Mesenchymal stem cell (in vitro differentiated cells and primary cell): ENCODE data around the gene ACOX1.

ENCODE experiments used
- DNase-seq: peaks from one replicate; pipeline ENCODE4 v3.0.0-alpha.2; 2013
- H2AFZ ChIP-seq: one replicate; pipeline ENCODE4 v1.6.1; 2013; ENCODE audit warnings: low read depth, mild to moderate bottlenecking, control low read depth, inconsistent platforms, low read length, moderate library complexity
- H2AK5ac ChIP-seq: 2 replicates; pipeline ENCODE4 v1.6.1; 2013; ENCODE audit warnings: low read length, moderate library complexity, mild to moderate bottlenecking, inconsistent platforms; ENCODE audit not compliant: severe bottlenecking
- H2BK120ac ChIP-seq: one replicate; pipeline ENCODE4 v1.6.1; 2013; ENCODE audit warnings: low read depth, mild to moderate bottlenecking, inconsistent platforms, low read length, moderate library complexity
- H2BK12ac ChIP-seq, 2 experiments: one replicate each; pipeline ENCODE4 v1.6.1; 2013; ENCODE audit warnings: inconsistent platforms in 2 of 2, low read length in 2 of 2, mild to moderate bottlenecking in 2 of 2, moderate library complexity in 2 of 2, control low read depth in 1 of 2
- H2BK15ac ChIP-seq: one replicate; pipeline ENCODE4 v1.6.1; 2013; ENCODE audit warnings: mild to moderate bottlenecking, low read depth, inconsistent platforms; ENCODE audit not compliant: poor library complexity, severe bottlenecking
- H2BK5ac ChIP-seq: 2 replicates; pipeline ENCODE4 v1.6.1; 2013; ENCODE audit warnings: low read depth, mild to moderate bottlenecking, low read length, control low read depth, inconsistent platforms; ENCODE audit not compliant: poor library complexity, severe bottlenecking
- H3K14ac ChIP-seq, 2 experiments: one replicate each; pipeline ENCODE4 v1.6.1; 2013; ENCODE audit warnings: inconsistent platforms in 2 of 2, low read length in 2 of 2, control low read depth in 1 of 2, mild to moderate bottlenecking in 1 of 2, moderate library complexity in 1 of 2
- H3K18ac ChIP-seq, 2 experiments: one replicate each; pipeline ENCODE4 v1.6.1; 2013; ENCODE audit warnings: inconsistent platforms in 2 of 2, low read length in 2 of 2, control low read depth in 1 of 2, low read depth in 1 of 2, mild to moderate bottlenecking in 1 of 2
- H3K23ac ChIP-seq, 2 experiments: one replicate each; pipeline ENCODE4 v1.6.1; 2013; ENCODE audit warnings: inconsistent platforms in 2 of 2, low read length in 2 of 2, mild to moderate bottlenecking in 2 of 2, moderate library complexity in 2 of 2, control low read depth in 1 of 2
- H3K27ac ChIP-seq: 2 replicates; pipeline ENCODE4 v1.5.1; 2013; ENCODE audit warnings: mild to moderate bottlenecking, moderate library complexity, low read length, control low read depth, inconsistent platforms; ENCODE audit not compliant: poor library complexity, severe bottlenecking
- H3K27me3 ChIP-seq, 2 experiments: 2 replicates each; pipeline versions ENCODE4 v1.6.1 to v1.7.0; 2013; ENCODE audit warnings: low read length in 2 of 2, mild to moderate bottlenecking in 2 of 2, moderate library complexity in 2 of 2, control low read depth in 1 of 2, inconsistent platforms in 1 of 2; ENCODE audit not compliant: control insufficient read depth in 1 of 2, insufficient read depth in 1 of 2
- H3K36me3 ChIP-seq, 2 experiments: 2 replicates each; pipeline versions ENCODE4 v1.6.1 to v1.7.0; 2013; ENCODE audit warnings: low read length in 2 of 2, control low read depth in 1 of 2, inconsistent platforms in 1 of 2, low read depth in 1 of 2, mild to moderate bottlenecking in 1 of 2; ENCODE audit not compliant: insufficient read depth in 2 of 2, control insufficient read depth in 1 of 2
- H3K4ac ChIP-seq, 2 experiments: one replicate each; pipeline ENCODE4 v1.6.1; 2013; ENCODE audit warnings: inconsistent platforms in 2 of 2, low read length in 2 of 2, mild to moderate bottlenecking in 2 of 2, moderate library complexity in 2 of 2, control low read depth in 1 of 2, low read depth in 1 of 2
- H3K4me1 ChIP-seq: 2 replicates; pipeline ENCODE4 v1.6.1; 2013; ENCODE audit warnings: low read depth, low read length, control low read depth; ENCODE audit not compliant: control insufficient read depth, insufficient read depth
- H3K4me2 ChIP-seq: 2 replicates; pipeline ENCODE4 v1.6.1; 2013; ENCODE audit warnings: low read length, mild to moderate bottlenecking, inconsistent platforms; ENCODE audit not compliant: poor library complexity, severe bottlenecking
- H3K4me3 ChIP-seq, 2 experiments: 2 replicates each; pipeline versions ENCODE4 v1.5.1 to v1.7.0; 2013; ENCODE audit warnings: low read length in 2 of 2, mild to moderate bottlenecking in 2 of 2, control low read depth in 1 of 2, low read depth in 1 of 2; ENCODE audit not compliant: insufficient read depth in 1 of 2
- H3K79me1 ChIP-seq: replicated peaks from 2 replicates; pipeline ENCODE4 v1.6.1; 2013; ENCODE audit warnings: mild to moderate bottlenecking, control low read depth, low read length, inconsistent platforms; ENCODE audit not compliant: poor library complexity, severe bottlenecking
- H3K9ac ChIP-seq: 2 replicates; pipeline ENCODE4 v1.7.0; 2013; ENCODE audit warnings: mild to moderate bottlenecking, low read length, moderate library complexity
- H3K9me3 ChIP-seq: 2 replicates; pipeline ENCODE4 v1.7.0; 2013; ENCODE audit warnings: mild to moderate bottlenecking, low read length; ENCODE audit not compliant: control insufficient read depth
- H4K8ac ChIP-seq: one replicate; pipeline ENCODE4 v1.6.1; 2013; ENCODE audit warnings: inconsistent platforms, mild to moderate bottlenecking, low read length, moderate library complexity
- H4K91ac ChIP-seq: one replicate; pipeline ENCODE4 v1.6.1; 2013; ENCODE audit warnings: mild to moderate bottlenecking, low read length, inconsistent platforms
- WGBS: methylation state at CpG from one replicate; pipeline ENCODE4 v1.1.7; 2013; ENCODE audit warnings: mixed read lengths; 5-methylcytosine and 5-hydroxymethylcytosine counted together

ACOX1 gene

DNA sequence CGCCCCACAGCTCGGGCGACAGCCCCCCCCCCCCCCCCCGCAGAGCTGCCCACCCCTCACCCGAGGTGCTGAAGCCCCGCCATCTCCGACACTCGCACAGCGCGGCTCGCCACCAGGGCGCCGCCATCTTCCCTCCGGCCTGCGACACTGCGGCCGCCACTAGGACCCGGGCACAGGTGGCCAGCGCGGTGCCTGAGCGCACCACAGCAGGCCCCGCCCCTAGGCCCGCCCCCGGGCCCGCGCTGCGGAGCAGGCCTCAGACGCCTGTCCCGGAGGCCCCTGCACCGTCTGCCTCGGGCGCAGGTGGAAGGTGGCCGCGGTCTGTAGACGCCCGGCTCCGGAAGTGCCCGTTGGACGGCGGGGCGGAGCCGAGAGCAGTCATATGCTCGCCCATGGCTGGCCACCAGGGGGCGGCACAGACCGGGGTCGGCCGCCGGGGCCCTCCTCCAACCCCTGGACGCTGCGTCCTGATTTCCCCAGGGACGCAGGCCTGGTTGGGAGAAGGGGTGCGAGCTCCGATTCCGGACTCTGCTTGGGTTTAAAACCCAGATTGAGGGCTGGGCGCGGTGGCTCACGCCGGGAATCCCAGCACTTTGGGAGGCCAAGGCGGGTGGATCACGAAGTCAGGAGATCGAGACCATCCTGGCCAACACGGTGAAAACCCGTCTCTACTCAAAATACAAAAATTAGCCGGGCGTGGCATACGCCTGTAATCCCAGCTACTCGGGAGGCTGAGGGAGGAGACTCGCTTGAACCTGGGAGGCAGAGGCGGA, 74.0 kb downstream of the ACOX1 start, which contains the start of gene MRPL38:
MRPL38 (minus strand) TSS at position 136 of the 773 bp plus-strand sequence; CDS start at position 127, 9 bp downstream.
- Histone ChIP-seq H2BK12ac (peak within 1 kb of the TSS in 1 of 2 experiments; percentile 57), H3K9ac (peak within 1 kb of the TSS; percentile 90), H3K4me2 (peak within 1 kb of the TSS; percentile 88), H3K36me3 (peaks cover 21 to 24% of the 10 kb centered on the region in 2 experiments), H3K18ac (peak within 1 kb of the TSS; percentile 77 to 80), H3K27ac (peak within 1 kb of the TSS; percentile 77), H4K8ac (peak within 1 kb of the TSS; percentile 98), H2BK15ac (peak within 1 kb of the TSS; percentile 93), H3K27me3 (no peaks in the 10 kb centered on the region), H3K4me3 (peak within 1 kb of the TSS; percentile 87 to 93), H3K4me1 (peaks cover 23% of the 10 kb centered on the region), H3K4ac (peak within 1 kb of the TSS in 1 of 2 experiments; percentile 90), H3K79me1 (peaks cover 18% of the 10 kb centered on the region), H3K23ac (no peak within 1 kb of the TSS), H4K91ac (peak within 1 kb of the TSS; percentile 46), H2BK120ac (peak within 1 kb of the TSS; percentile 67), H3K14ac (peak within 1 kb of the TSS in 1 of 2 experiments; percentile 62), H2AK5ac (peak within 1 kb of the TSS; percentile 33), H2BK5ac (no peak within 1 kb of the TSS), H2AFZ (peak within 1 kb of the TSS; percentile 36), H3K9me3 (no peaks in the 10 kb centered on the region)
- peak; percentile 94 for DNase-seq
- WGBS, result 5% methylated on average over 47 of the region's 69 CpGs

DNA sequence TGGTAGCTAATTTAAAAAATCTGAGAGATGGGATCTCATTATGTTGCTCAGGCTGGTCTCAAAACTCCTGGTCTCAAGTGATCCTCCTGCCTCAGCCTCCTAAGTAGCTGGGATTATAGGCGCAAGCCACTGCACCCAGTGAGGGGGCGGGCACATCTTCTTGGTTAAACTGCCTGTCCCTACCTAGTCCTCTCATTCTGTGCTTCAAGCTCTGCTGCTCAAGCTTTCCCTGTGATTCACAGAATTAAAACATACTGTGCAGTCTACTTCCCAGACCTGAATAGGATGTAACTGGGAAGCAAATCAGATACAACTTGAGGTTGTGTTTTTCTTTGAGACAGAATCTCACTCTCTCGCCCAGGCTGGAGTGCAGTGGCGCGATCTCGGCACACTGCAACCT, 76.6 kb downstream of the ACOX1 start:
- Histone ChIP-seq H3K9me3 (no peaks in the 10 kb centered on the region), H2AK5ac (no peak overlapping the region), H3K36me3 (peaks cover 47% of the 10 kb centered on the region in 2 experiments), H3K79me1 (peaks cover 25% of the 10 kb centered on the region), H2BK120ac (no peak overlapping the region), H2BK15ac (no peak overlapping the region), H2BK12ac (no peak overlapping the region), H3K9ac (no peak overlapping the region), H2AFZ (no peak overlapping the region), H3K4me3 (no peak overlapping the region), H3K14ac (no peak overlapping the region), H3K23ac (no peak overlapping the region), H3K4me1 (peaks cover 19% of the 10 kb centered on the region), H2BK5ac (no peak overlapping the region), H3K4ac (no peak overlapping the region), H3K27ac (no peak overlapping the region), H4K8ac (no peak overlapping the region), H3K4me2 (no peak overlapping the region), H4K91ac (no peak overlapping the region), H3K27me3 (no peaks in the 10 kb centered on the region), H3K18ac (no peak overlapping the region)
- DNase-seq, result no peak
- WGBS, result 97% methylated on average over 6 of the region's 6 CpGs

DNA sequence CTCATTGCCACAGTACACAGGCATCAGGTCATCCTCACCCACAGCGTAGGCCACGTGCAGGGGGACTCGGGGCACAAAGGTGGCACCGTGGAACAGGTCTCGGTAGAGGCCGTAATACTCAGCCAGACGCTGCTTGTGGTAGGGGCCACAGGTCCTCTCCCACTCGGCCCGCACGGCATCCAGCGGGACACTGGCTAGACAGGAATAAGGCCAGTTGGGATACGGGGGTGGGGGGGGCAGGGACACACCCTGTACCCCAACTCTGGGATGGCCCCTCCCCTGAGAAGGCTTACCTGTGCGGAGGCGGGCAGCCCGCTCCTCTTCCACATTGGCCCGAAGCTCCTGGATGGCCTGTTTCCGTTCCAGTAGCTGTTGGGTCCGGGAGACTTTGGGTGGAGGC, 77.2 kb downstream of the ACOX1 start:
- no peak overlapping the region for H3K18ac ChIP-seq
- H2AK5ac ChIP-seq, result no peak overlapping the region
- no peak overlapping the region for H3K4ac ChIP-seq
- no peak overlapping the region for H2BK5ac ChIP-seq
- peaks cover 47 to 49% of the 10 kb centered on the region in 2 experiments for H3K36me3 ChIP-seq
- H3K9ac ChIP-seq, result no peak overlapping the region
- no peak overlapping the region for H3K4me2 ChIP-seq
- H4K91ac ChIP-seq, result no peak overlapping the region
- no peak for DNase-seq
- no peak overlapping the region for H3K27ac ChIP-seq
- no peak overlapping the region for H3K4me3 ChIP-seq
- no peaks in the 10 kb centered on the region for H3K9me3 ChIP-seq
- 98% methylated on average over 15 of the region's 18 CpGs for WGBS
- H3K23ac ChIP-seq, result no peak overlapping the region
- H3K27me3 ChIP-seq, result no peaks in the 10 kb centered on the region
- no peak overlapping the region for H2BK15ac ChIP-seq
- H3K14ac ChIP-seq, result no peak overlapping the region
- no peak overlapping the region for H2BK12ac ChIP-seq
- peaks cover 25% of the 10 kb centered on the region for H3K79me1 ChIP-seq
- no peak overlapping the region for H4K8ac ChIP-seq
- H3K4me1 ChIP-seq, result peaks cover 21% of the 10 kb centered on the region
- H2AFZ ChIP-seq, result no peak overlapping the region
- H2BK120ac ChIP-seq, result no peak overlapping the region

DNA sequence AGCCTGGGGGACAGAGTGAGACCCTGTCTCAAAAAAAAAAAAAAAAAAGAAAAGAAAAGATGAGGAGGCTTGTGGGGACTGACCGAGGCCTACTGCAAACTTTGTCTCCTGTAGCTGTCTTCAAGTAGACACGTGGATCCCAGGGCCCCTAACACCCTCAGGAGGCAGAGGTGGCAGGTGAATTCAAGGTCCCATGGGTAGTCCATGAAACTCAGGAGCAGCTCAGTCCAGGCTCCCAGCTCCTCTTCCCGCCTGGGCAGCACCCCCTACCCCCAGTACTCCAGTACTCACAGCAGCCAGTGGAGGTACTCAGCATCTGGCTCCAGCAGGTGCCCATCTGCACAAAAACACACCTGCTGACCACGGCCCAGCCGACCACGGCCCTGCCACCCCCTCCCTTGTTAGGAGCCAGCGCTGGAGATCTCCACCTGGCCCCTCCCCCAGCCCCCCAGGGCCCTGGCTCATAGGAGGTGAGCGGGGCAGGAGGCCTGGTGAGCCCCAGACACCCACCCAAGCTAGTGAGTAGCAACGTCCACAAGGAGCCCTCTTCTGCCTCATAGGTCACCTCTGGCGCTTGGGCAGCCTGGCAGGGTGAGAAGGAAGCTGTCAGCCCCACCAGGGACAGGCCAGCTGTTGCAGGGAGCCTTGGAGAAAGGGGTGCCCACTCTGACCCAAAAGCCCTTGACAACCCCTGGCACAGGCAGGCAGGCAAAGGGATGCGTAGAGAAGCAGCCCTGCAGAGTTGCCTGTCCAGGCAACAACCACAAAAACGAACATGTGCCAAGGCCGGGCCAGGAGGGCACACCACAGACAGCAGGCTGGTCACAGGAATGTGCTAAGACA, 78.1 kb downstream of the ACOX1 start:
- no peak overlapping the region for H3K4me2 ChIP-seq
- H3K4me1 ChIP-seq, result peaks cover 21% of the 10 kb centered on the region
- H3K18ac ChIP-seq, result no peak overlapping the region
- no peak overlapping the region for H3K27ac ChIP-seq
- H4K8ac ChIP-seq, result no peak overlapping the region
- H2BK12ac ChIP-seq, result no peak overlapping the region
- H2AFZ ChIP-seq, result no peak overlapping the region
- peaks cover 47 to 49% of the 10 kb centered on the region in 2 experiments for H3K36me3 ChIP-seq
- H3K27me3 ChIP-seq, result no peaks in the 10 kb centered on the region
- WGBS, result 94% methylated on average over 13 of the region's 13 CpGs
- H3K4ac ChIP-seq, result no peak overlapping the region
- H2AK5ac ChIP-seq, result no peak overlapping the region
- H4K91ac ChIP-seq, result no peak overlapping the region
- H3K23ac ChIP-seq, result no peak overlapping the region
- no peaks in the 10 kb centered on the region for H3K9me3 ChIP-seq
- peaks cover 25% of the 10 kb centered on the region for H3K79me1 ChIP-seq
- no peak overlapping the region for H3K9ac ChIP-seq
- DNase-seq, result no peak
- H2BK15ac ChIP-seq, result no peak overlapping the region
- H3K14ac ChIP-seq, result no peak overlapping the region
- H2BK120ac ChIP-seq, result no peak overlapping the region
- H2BK5ac ChIP-seq, result no peak overlapping the region
- H3K4me3 ChIP-seq, result no peak overlapping the region
